Ecto neural progenitor cell (in vitro differentiated cells): ENCODE measurements around the gene HSF4.
A peak's percentile ranks its signal among the peaks of the same experiment; 100 is the strongest.

Source experiments
- DNase-seq: peaks from one replicate; pipeline ENCODE4 v3.0.0-alpha.2; 2018; ENCODE audit warnings: low spot score

Gene HSF4

GRCh38 chr16:67166598-67167168, 2.1 kb downstream of the HSF4 start:
- DNase-seq: no peak

GRCh38 chr16:67167588-67167987, 3.0 kb downstream of the HSF4 start:
- no peak for DNase-seq

GRCh38 chr16:67169011-67169451, 4.5 kb downstream of the HSF4 start:
- DNase-seq: no peak

- peak; percentile 88 for DNase-seq
Measured at GRCh38 chr16:67169642-67170167, 5.2 kb downstream of the HSF4 start.

GRCh38 chr16:67170168-67170948, 5.8 kb downstream of the HSF4 start, which contains the start of gene NOL3:
NOL3 (plus strand) TSS chr16:67170538.
- DNase-seq: peak; percentile 90

- DNase-seq: no peak
Measured at GRCh38 chr16:67170949-67171649, 6.6 kb downstream of the HSF4 start.

- DNase-seq: no peak
Measured at GRCh38 chr16:67173323-67173722, 8.8 kb downstream of the HSF4 start.

GRCh38 chr16:67173808-67174705, 9.5 kb downstream of the HSF4 start:
- peak; percentile 82 for DNase-seq

- DNase-seq: no peak
Measured at GRCh38 chr16:67174706-67175231, 10.2 kb downstream of the HSF4 start.

GRCh38 chr16:67176662-67177061, 12.1 kb downstream of the HSF4 start:
- DNase-seq: no peak

- DNase-seq: peak; percentile 76
Measured at GRCh38 chr16:67177743-67178699, 13.5 kb downstream of the HSF4 start.

- DNase-seq: no peak
Measured at GRCh38 chr16:67179421-67180080, 15.0 kb downstream of the HSF4 start.

GRCh38 chr16:67180166-67180565, 15.6 kb downstream of the HSF4 start:
- no peak for DNase-seq

GRCh38 chr16:67181346-67181745, 16.8 kb downstream of the HSF4 start:
- DNase-seq: no peak

- DNase-seq: no peak
Measured at GRCh38 chr16:67182288-67182687, 17.7 kb downstream of the HSF4 start.

GRCh38 chr16:67183284-67183626, 18.7 kb downstream of the HSF4 start:
- DNase-seq: no peak

- DNase-seq: peak; percentile 95
Measured at GRCh38 chr16:67183627-67184452, 19.3 kb downstream of the HSF4 start, which contains the start of gene MATCAP1. MATCAP1 (minus strand) TSS chr16:67183963; CDS start chr16:67180610, 3,353 bp downstream.

- no peak for DNase-seq
Measured at GRCh38 chr16:67184453-67184994, 20.0 kb downstream of the HSF4 start.
